T-helper 9 cell (primary cell): ENCODE data around the gene CNTN2.

Experiments used
- DNase-seq: peaks from one replicate; pipeline ENCODE4 v3.0.0-alpha.2; 2020

Gene CNTN2

GRCh38 chr1:205057808-205058575, 15.0 kb downstream of the CNTN2 start:
- no peak for DNase-seq

DNA sequence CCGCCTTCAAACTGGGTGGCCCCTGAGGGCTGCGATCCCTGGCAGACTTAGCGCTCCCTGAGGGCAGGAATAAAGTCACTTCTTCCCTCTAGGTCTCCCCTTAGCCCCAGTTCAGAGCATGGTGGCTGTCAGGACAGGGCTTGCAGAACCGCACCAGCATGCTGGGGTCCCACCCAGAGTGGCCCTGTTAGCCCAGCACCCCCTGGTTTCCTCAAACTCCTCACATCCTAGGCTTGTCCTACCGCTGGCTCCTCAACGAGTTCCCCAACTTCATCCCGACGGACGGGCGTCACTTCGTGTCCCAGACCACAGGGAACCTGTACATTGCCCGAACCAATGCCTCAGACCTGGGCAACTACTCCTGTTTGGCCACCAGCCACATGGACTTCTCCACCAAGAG, 15.8 kb downstream of the CNTN2 start:
- no peak for DNase-seq

GRCh38 chr1:205059660-205060059, 16.6 kb downstream of the CNTN2 start:
- DNase-seq, result no peak

- DNase-seq, result no peak
Observed at GRCh38 chr1:205060746-205061145, 17.7 kb downstream of the CNTN2 start.

DNA sequence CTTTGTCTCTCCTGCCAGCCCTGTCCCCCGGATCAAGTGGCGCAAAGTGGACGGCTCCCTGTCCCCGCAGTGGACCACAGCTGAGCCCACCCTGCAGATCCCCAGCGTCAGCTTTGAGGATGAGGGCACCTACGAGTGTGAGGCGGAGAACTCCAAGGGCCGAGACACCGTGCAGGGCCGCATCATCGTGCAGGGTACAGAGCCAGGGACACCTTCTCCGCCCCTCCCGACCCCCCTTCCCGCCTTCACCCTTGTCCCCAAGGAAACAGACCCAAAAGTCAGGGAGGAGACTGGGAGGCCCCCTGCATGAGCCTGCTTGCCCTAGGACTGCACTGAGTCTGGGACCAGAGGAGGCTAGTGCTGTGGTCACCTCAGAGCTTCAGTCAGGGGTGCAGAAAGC, 18.2 kb downstream of the CNTN2 start:
- no peak for DNase-seq

GRCh38 chr1:205061665-205062069, 18.7 kb downstream of the CNTN2 start:
- peak; percentile 62 for DNase-seq

- DNase-seq, result no peak
Observed at GRCh38 chr1:205062319-205062718, 19.3 kb downstream of the CNTN2 start.

- DNase-seq, result no peak
Observed at GRCh38 chr1:205062895-205063294, 19.9 kb downstream of the CNTN2 start.

GRCh38 chr1:205064301-205064700, 21.3 kb downstream of the CNTN2 start:
- DNase-seq, result no peak

- no peak for DNase-seq
Observed at GRCh38 chr1:205064741-205065316, 21.8 kb downstream of the CNTN2 start.

DNA sequence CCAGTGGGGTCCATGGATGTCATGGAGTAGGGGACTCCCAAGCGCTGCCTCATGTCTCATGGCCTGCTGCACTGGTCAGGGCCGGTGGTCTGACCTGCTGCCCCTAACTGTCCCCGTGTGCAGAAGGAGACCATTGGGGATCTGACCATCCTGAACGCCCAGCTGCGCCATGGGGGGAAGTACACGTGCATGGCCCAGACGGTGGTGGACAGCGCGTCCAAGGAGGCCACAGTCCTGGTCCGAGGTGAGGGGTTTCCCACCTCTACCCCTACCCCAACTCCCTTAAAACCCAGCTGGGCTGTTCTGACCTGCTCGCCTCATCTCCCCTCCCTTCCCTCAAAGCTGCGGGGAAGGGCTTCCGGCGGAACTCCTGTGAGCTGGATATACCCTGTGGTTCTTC, 22.7 kb downstream of the CNTN2 start:
- DNase-seq, result no peak

DNA sequence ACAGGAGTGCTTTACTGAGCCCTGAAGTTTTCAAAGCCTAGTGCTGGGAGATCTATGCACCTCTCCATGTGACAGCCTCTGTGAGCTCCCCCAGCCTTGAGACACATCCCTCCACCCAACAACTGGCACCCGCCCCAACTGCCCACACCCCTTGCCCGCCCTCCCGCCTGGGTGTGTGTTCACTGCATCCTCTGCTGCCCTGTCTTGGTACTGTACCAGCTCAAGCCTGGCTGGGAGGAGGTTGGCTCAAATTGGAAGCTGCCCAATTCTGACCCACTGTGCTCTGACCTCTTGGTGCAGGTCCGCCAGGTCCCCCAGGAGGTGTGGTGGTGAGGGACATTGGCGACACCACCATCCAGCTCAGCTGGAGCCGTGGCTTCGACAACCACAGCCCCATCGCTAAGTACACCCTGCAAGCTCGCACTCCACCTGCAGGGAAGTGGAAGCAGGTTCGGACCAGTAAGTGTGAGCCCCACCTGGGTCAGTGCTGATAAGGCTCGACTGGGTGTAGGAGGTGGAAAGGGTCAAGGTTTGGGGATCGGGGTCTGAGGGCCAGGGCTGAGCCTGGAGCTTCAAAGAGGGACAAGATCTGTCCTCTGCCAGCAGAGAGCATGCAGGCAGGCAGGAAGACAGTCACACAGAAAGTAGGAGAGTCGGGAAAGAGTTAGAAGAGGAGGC, 23.3 kb downstream of the CNTN2 start:
- DNase-seq, result no peak

DNA sequence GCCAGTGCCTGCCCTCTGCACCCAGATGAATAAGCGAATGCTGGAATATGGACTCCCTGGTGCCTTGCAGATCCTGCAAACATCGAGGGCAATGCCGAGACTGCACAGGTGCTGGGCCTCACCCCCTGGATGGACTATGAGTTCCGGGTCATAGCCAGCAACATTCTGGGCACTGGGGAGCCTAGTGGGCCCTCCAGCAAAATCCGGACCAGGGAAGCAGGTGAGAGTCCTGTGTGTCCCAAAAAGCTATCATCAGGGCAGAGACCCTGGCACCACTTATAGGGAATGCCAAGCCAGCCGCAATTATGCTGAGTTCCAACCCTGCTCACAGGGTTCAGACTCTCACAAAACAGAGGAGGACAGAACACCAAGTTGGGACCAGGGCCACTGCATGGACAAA, 24.0 kb downstream of the CNTN2 start:
- no peak for DNase-seq

GRCh38 chr1:205068001-205068400, 25.0 kb downstream of the CNTN2 start:
- no peak for DNase-seq

GRCh38 chr1:205068457-205069040, 25.5 kb downstream of the CNTN2 start:
- DNase-seq, result no peak

- no peak for DNase-seq
Observed at GRCh38 chr1:205069371-205070125, 26.5 kb downstream of the CNTN2 start.

DNA sequence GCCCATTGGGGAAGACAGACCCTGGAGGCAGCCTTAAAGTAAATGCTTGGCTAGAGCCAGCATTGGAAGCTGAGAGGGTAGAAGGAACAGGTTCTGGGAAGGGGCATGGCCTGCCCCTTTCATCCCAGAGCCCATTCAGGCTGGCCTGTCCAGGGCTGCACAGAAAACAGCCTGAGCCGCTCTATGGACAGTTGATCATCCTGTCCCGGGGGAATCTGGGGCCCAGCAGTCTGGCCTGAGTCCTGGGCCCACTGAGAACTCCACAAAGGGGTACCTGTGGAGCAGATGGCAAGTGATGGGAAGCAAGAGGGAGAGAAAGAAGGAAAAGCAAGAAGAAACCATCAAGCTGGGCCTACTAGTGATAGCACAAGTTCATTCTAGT, 28.0 kb downstream of the CNTN2 start:
- DNase-seq, result no peak

- no peak for DNase-seq
Observed at GRCh38 chr1:205071801-205072200, 28.8 kb downstream of the CNTN2 start.

DNA sequence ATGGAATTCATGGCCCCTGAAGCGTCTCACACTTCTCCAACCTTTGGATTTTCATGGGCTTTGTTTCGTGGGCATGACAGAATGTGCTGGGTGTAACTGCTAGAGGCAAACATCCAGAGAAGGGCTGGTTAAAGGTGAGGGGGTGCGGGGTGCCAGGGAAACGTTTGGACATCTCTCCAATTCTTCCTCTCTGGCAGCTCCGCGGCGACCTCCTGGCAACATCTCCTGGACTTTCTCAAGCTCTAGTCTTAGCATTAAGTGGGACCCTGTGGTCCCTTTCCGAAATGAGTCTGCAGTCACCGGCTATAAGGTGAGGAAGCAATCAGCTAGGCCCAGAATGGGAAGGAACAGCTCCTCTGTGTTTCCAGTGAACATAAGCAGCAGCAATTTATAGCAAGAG, 29.3 kb downstream of the CNTN2 start:
- DNase-seq, result no peak

DNA sequence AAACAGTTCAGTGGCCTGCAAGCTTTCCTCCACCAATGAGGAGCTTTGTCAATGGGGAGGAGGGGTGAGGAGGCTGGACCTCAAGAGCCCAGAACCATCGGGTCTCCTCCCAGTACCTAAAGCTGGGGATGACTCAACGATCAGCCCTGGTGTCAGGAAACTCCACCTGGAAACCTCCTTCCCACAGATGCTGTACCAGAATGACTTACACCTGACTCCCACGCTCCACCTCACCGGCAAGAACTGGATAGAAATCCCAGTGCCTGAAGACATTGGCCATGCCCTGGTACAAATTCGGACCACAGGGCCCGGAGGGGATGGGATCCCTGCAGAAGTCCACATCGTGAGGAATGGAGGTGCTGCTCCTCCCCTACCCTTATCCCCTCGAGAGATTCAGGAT, 29.9 kb downstream of the CNTN2 start:
- no peak for DNase-seq

GRCh38 chr1:205073511-205073910, 30.5 kb downstream of the CNTN2 start:
- no peak for DNase-seq

GRCh38 chr1:205074084-205074483, 31.1 kb downstream of the CNTN2 start:
- DNase-seq, result no peak

DNA sequence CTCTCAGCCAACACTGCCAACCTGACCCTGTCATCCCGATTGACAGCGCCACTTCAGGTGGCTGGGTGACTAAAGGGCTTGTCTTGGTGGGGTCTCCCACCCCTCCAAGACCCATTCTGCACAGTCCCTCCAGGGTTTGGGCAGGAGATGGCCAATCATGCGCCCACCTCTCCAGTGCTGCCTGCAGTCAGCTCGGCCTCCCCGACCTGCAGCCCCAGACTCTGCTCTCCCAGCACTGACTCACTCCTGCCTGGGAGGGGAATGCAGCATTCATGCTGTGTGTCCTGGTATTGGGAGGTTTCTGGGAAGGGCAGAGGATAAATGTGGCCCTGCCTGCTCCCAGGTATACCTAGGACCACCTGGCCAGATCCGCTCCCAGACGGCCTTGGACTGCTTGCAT, 31.5 kb downstream of the CNTN2 start:
- DNase-seq, result no peak
